ENCODE data around the gene PHF13.

Gene PHF13

DNA sequence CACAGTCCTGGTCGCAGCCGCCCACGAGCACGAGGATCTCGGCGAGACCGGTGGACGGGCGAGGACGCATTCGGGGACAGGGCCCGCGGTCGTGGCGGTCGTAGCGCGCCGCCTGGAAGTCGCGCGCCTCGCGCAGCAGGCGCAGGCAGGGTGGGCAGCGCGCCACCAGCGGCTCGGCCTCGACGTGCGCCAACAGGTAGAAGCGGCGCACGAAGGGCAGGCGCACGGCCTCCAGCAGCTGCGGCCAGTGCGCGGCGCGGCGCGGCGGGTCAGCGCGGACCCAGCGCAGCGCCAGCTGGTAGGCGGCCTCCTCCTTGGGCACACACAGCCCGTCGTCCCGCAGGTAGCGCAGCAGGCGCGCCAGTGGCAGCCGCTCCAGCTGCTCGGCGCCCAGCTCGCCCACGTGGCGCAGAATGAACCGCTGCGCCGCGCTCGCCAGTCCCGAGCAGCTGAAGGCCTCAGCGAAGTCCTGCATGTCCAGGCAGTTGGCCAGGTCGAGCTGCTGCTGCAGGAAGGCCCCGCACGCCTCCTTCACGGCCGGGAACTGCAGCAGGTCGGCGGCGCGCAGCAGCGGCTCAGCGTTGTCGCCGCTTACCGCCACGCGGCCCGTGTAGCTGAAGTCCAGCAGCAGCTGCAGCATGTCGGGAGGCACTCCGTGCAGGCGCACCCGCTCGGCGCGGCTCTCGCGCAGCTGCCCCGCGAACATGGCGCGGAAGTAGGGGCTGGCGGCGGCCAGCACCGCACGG lies 11.4 kb upstream of the PHF13 start:
- DNase-seq (ENCODE audit: low read depth in 2 of 2), result no peak

DNA sequence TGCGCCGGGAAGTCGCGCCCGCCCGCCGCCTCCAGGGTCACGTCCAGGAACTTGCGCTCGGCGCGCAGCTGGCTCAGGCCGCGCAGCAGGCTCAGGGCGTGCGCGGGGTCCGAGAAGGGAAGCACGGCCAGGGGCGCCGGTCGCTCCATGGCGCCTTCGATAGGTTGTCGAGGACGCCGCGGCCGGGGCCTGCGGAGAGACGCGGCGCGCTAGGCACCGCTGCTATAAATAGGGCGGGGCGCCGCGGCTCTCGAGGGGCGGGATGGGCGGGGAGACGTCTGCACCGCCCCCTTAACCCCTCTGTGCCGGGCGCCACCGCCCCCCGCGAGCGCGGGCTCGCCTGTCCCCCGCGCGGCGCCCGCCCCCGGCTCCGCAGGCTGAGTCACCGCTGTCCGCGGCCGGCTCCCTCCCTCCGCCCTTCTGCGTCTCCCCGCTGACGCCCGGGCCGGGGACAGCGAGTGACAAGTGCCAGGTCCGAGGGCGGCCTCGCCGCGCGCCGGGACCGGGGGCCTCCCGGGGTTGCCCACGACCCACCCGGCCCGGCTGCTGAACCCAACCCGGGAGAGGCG lies 10.8 kb upstream of the PHF13 start, which contains the start of gene KLHL21:
Gene KLHL21, minus strand, starts transcription at position 201 of the 569 bp plus-strand sequence. Its CDS starts 52 bp downstream, at position 149.
- peak; percentile 75 to 87 for DNase-seq (ENCODE audit: low read depth in 2 of 2)

- DNase-seq (ENCODE audit: low read depth in 2 of 2), result peak in 1 of 2 donors; percentile 42
Observed at GRCh38 chr1:6603238-6603914, 10.2 kb upstream of the PHF13 start.

GRCh38 chr1:6603915-6604558 lies 9.5 kb upstream of the PHF13 start:
- DNase-seq (ENCODE audit: low read depth in 2 of 2), result no peak

- DNase-seq (ENCODE audit: low read depth in 2 of 2), result no peak
Observed at GRCh38 chr1:6612641-6613360, 730 bp upstream of the PHF13 start.

GRCh38 chr1:6614019-6614928 lies 743 bp downstream of the PHF13 start:
- peak in 1 of 2 donors; percentile 43 for DNase-seq (ENCODE audit: low read depth in 2 of 2)

- DNase-seq (ENCODE audit: low read depth in 2 of 2), result no peak
Observed at GRCh38 chr1:6614929-6615785, 1.6 kb downstream of the PHF13 start.

DNA sequence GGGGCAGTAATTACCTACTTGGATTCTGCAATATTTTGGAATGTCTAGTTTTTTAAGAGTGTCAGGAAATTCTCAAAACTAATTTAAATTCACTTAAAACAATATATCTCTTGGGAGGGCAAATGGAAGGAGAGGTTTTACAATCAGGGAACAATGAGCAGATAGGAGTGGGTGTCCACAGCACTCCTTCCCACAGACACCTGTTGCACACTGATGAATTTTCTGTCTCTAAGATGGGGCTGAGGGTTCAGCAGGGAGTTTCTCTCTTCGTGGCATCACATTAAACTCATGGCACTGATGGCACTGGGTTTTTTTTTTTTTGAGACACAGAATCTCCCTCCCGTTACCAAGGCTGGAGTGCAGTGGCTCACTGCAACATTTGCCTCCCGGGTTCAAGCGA lies 5.5 kb downstream of the PHF13 start:
- DNase-seq (ENCODE audit: low read depth in 2 of 2), result no peak

- no peak for DNase-seq (ENCODE audit: low read depth in 2 of 2)
Observed at GRCh38 chr1:6621429-6622391, 8.2 kb downstream of the PHF13 start.

DNA sequence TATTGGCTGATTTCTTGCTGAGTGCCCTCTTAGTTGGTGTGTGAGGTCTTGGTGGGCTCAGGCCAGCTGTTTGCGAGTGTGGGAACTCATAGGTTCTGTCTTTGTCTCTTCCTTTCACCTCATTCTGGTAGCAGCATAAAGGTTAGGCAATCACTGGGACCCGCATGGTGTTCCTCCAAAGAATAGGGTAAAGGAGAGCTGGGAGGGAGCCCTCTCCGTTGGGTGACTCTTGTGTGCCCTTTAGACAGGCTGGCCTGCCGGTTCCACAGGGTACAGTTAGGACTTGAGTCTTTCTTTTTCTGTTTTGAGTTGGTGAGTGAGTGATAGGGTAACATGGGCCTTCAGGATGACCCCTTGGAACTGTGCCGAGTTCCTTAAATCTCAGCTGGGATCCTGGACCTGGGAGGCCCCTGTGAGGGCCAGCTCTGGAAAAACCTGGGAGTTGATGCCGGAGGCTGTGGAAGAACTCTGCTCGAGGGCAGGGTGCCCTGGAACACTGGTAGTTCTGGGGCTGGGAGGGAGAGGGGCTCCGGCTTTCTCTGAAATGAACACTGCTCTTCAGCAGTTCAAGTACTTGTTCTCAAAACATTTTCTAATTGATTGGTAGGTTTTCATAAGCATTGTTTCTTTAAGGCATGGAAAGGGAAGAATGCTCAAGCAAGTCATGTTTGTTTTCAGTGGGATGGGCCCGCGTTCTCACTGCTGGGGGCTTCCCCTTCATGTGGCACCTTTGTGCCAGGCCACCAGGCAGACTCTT lies 9.0 kb downstream of the PHF13 start:
- no peak for DNase-seq (ENCODE audit: low read depth in 2 of 2)

DNA sequence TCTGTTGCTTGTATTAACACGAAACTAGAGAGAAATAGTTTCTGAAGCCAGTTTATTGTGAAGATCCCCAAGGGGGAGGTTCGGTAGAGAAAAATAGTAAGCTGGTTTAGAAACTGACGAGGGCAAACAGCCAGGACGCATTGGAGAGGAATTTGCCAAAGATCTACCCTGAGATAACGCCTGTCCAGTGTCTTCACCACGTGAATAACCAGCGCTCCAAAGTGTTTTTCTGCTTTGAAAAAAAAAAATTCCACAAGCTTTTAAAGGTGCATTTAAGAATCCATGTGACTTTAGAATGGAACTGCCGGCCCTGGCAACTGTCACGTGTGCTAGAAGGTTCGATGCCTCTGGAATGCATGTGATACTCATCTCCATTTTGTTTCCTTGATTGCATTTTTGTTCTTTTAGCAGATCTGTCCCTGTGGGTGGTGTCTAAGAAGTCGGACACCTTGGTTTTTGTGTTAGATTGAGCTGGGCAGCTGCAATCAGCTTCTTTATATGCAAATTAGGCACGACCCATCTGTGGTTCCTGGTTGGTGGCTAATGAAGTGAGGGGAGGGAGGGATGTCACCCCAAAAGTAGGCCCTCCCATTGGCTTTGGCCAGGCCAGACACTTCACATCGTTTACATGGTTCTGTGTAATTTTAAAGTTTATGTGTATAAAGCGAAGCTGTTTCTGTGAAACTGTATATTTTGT lies 9.9 kb downstream of the PHF13 start:
- DNase-seq (ENCODE audit: low read depth in 2 of 2), result no peak

DNA sequence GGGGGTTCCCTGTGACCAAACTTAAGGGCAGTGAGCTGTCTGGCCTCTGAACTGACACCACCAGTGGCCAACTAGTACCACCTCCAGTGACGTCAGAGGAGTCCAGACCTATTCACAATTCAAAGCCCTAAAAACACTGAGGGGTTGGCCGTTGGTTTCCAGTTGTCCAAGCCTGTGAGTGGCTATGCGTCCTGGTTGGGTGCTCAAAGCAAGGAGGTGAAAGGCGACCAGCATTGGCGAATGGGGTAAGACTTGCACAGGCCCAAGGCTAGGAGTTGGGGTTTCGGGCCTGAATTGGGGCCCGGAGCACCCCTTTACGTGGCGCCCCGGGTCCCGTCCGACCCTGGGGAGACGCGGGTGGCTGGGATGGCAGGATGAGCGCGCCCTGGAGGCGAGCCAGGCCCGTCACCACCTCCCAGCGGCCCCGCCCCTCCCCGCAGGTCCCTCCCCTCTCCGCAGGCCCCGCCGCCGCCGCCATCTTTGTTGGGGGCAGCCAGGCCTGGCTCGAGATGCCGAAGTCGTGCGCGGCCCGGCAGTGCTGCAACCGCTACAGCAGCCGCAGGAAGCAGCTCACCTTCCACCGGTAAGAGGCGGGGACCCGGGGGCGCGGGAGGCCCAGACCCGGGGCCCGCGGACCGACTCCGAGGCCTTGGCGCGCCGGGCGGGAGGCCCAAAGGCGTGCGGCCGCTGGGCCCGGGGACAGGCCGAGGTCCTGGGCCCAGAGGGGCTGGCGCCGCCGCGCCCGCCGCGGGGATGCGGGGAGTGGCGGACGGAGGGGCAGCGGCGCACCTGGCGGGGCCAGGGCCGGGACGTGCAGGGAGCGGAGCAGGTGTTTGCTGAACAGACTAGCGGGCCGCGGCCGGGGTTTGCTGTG lies 11.4 kb downstream of the PHF13 start, which contains the start of gene THAP3:
Gene THAP3, plus strand, starts transcription at position 159 of the 874 bp plus-strand sequence. Its CDS starts 351 bp downstream, at position 510.
- peak; percentile 85 to 90 for DNase-seq (ENCODE audit: low read depth in 2 of 2)

DNA sequence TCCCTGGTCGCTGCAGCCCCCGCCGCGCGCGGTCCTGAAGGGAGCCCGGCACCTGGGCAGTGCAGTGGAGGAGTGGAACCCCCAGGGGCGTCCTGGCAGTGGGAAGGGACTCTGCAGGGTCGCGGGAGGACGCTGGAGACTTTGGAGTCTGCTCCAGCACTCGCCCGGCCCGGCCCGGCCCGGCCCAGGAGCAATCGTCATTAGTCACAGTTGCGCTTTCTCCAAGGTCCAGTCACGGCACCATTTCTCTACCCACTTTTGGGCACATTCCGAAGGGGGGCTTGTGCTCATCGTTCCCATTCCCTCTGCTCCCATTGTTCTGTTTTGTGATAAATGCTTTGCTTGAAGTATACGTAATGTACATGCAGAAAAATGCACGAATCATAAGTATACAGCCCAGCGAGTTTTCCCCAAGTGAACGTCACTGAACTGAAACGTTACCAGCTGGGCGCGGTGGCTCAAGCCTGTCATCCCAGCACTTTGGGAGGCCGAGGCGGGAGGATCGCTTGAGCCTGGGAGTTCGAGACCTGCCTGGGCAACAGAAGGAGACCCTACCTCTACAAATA lies 12.1 kb downstream of the PHF13 start:
- peak in 1 of 2 donors; percentile 20 for DNase-seq (ENCODE audit: low read depth in 2 of 2)

DNA sequence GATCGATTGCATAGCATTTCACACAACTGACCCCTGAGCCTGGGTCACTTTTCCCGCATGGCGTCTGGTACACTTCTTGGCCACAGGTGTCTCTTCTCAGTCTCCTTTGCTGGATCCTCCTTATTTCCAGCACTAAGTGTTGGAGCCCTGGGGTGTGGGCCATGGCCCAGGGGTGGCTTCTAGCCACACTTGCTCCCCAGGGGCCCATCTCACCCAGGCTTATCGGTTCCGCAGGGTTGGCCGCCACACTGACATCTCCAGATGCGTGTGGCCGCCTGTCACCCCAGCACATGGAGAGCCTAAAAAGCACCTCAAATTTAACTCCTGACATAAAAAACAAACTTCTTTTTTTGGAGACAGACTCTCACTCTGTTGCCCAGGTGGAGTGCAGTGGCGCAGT lies 13.5 kb downstream of the PHF13 start:
- no peak for DNase-seq (ENCODE audit: low read depth in 2 of 2)

GRCh38 chr1:6627841-6628545 lies 14.5 kb downstream of the PHF13 start:
- DNase-seq (ENCODE audit: low read depth in 2 of 2), result no peak

All from stimulated activated CD4-positive, alpha-beta T cell treated with anti-CD3 and anti-CD28 coated beads, Interleukin-4, amount 100 ng/mL, for 48 hours (primary cell).